IMR-90 (cell line): ENCODE data around the gene MORC1. TPM values are rescaled to one million over a fixed set of nuclear protein-coding genes. Genes with fewer than 3 reads are reported as not detected.

Source experiments
- ATAC-seq: fragments of 200-7000 bp; cut with Tn5 transposase; 2 replicates; pipeline ENCODE4 v1.9.1; 2020; ENCODE audit warnings: low read depth, mild to moderate bottlenecking, moderate library complexity
- BruUV-seq: library from RNA; stranded (reverse); fragments of 400-500 nt; replicated peaks from 2 replicates; lab custom pipeline; 2021; lab: Mats Ljungman, UMichigan
- CTCF ChIA-PET: fragments of 300-600 bp; formaldehyde crosslinking; extraction: SDS; loops from one replicate; lab custom pipeline; 2021; ENCODE audit warnings: antibody characterized with exemption; lab: Yijun Ruan, JAX
- POLR2A ChIA-PET: fragments of 300-600 bp; sonication (Branson Sonifier 250); formaldehyde crosslinking; loops from one replicate; lab custom pipeline; 2022; ENCODE audit warnings: antibody characterized with exemption; ENCODE audit not compliant: unreplicated experiment; lab: Charles Lee
- DNase-seq: peaks from one replicate; pipeline ENCODE4 v3.0.0; 2013
- H2AFZ ChIP-seq: replicated peaks from 2 replicates; pipeline ENCODE3; 2013; ENCODE audit warnings: low read length, mild to moderate bottlenecking; ENCODE audit not compliant: poor library complexity
- H2AK5ac ChIP-seq: 2 replicates; pipeline ENCODE4 v1.6.1; 2013; ENCODE audit warnings: low read depth, low read length, inconsistent platforms
- H2AK9ac ChIP-seq: replicated peaks from 2 replicates; pipeline ENCODE3; 2013; ENCODE audit warnings: mild to moderate bottlenecking, low read depth, low read length, moderate library complexity; ENCODE audit not compliant: poor library complexity
- H2BK120ac ChIP-seq: 2 replicates; pipeline ENCODE4 v1.6.1; 2013; ENCODE audit warnings: low read depth, low read length, inconsistent platforms
- H2BK15ac ChIP-seq: 3 replicates; pipeline ENCODE4 v1.6.1; 2013; ENCODE audit warnings: low read depth, low read length, inconsistent platforms
- H2BK20ac ChIP-seq: 2 replicates; pipeline ENCODE4 v1.6.1; 2013; ENCODE audit warnings: low read depth, mild to moderate bottlenecking, inconsistent platforms, low read length, moderate library complexity
- H2BK5ac ChIP-seq: 2 replicates; pipeline ENCODE4 v1.6.1; 2013; ENCODE audit warnings: mild to moderate bottlenecking, low read depth, low read length, inconsistent platforms; ENCODE audit not compliant: poor library complexity, severe bottlenecking
- H3K14ac ChIP-seq: replicated peaks from 2 replicates; pipeline ENCODE4 v1.6.1; 2013; ENCODE audit warnings: low read depth, low read length, inconsistent platforms
- H3K18ac ChIP-seq: 2 replicates; pipeline ENCODE4 v1.6.1; 2013; ENCODE audit warnings: low read depth, low read length, control low read depth
- H3K23ac ChIP-seq: 2 replicates; pipeline ENCODE4 v1.6.1; 2013; ENCODE audit warnings: low read depth, low read length, inconsistent platforms
- H3K27ac ChIP-seq: 2 replicates; pipeline ENCODE4 v1.5.1; 2013; ENCODE audit warnings: mild to moderate bottlenecking, control low read depth, low read length; ENCODE audit not compliant: insufficient read depth
- H3K27me3 ChIP-seq: 2 replicates; pipeline ENCODE4 v1.6.1; 2013; ENCODE audit warnings: low read length; ENCODE audit not compliant: control insufficient read depth, insufficient read depth
- H3K36me3 ChIP-seq: 2 replicates; pipeline ENCODE4 v1.6.1; 2013; ENCODE audit warnings: low read length, mixed read lengths; ENCODE audit not compliant: control insufficient read depth, insufficient read depth
- H3K4ac ChIP-seq: 2 replicates; pipeline ENCODE4 v1.6.1; 2013; ENCODE audit warnings: low read depth, low read length, inconsistent platforms
- H3K4me1 ChIP-seq: 2 replicates; pipeline ENCODE4 v1.6.1; 2013; ENCODE audit warnings: low read length, mixed read lengths; ENCODE audit not compliant: control insufficient read depth, insufficient read depth
- H3K4me2 ChIP-seq: 2 replicates; pipeline ENCODE4 v1.6.1; 2013; ENCODE audit warnings: low read depth, mild to moderate bottlenecking, control low read depth, low read length, moderate library complexity
- H3K4me3 ChIP-seq: 2 replicates; pipeline ENCODE4 v1.5.1; 2013; ENCODE audit warnings: low read depth, mild to moderate bottlenecking, control low read depth, low read length, moderate library complexity; ENCODE audit not compliant: insufficient read depth
- H3K56ac ChIP-seq: 2 replicates; pipeline ENCODE4 v1.6.1; 2013; ENCODE audit warnings: low read length, inconsistent platforms; ENCODE audit not compliant: insufficient read depth; ENCODE audit errors: extremely low read depth
- H3K79me1 ChIP-seq, 2 experiments: 2 replicates each; pipeline ENCODE4 v1.6.1; 2013; ENCODE audit warnings: low read length in 2 of 2, inconsistent platforms in 1 of 2, low read depth in 1 of 2
- H3K9ac ChIP-seq: 2 replicates; pipeline ENCODE4 v1.6.1; 2013; ENCODE audit warnings: low read depth, low read length, control low read depth
- H3K9me1 ChIP-seq: 2 replicates; pipeline ENCODE4 v1.6.1; 2013; ENCODE audit warnings: low read length, inconsistent platforms; ENCODE audit not compliant: insufficient read depth
- H3K9me3 ChIP-seq: 2 replicates; pipeline ENCODE4 v1.6.1; 2013; ENCODE audit warnings: low read length; ENCODE audit not compliant: control insufficient read depth, insufficient read depth
- H4K20me1 ChIP-seq: 2 replicates; pipeline ENCODE4 v1.6.1; 2013; ENCODE audit warnings: low read length, inconsistent platforms; ENCODE audit not compliant: insufficient read depth
- H4K5ac ChIP-seq: 2 replicates; pipeline ENCODE4 v1.6.1; 2013; ENCODE audit warnings: mild to moderate bottlenecking, low read depth, low read length, control low read depth
- H4K8ac ChIP-seq, 2 experiments: 2 replicates each; pipeline ENCODE4 v1.6.1; 2013; ENCODE audit warnings: low read depth in 2 of 2, low read length in 2 of 2, control low read depth in 1 of 2, inconsistent platforms in 1 of 2
- H4K91ac ChIP-seq: 2 replicates; pipeline ENCODE4 v1.6.1; 2013; ENCODE audit warnings: low read depth, low read length, inconsistent platforms; ENCODE audit not compliant: insufficient read depth
- BHLHE40 ChIP-seq: fragments of 150-350 bp; IDR thresholded peaks from 2 replicates; pipeline ENCODE4 v1.6.1; 2016; ENCODE audit warnings: mild to moderate bottlenecking, low read depth, low read length
- MAZ ChIP-seq: IDR thresholded peaks from 2 replicates; pipeline ENCODE4 v1.6.1; 2012; ENCODE audit warnings: low read depth, mild to moderate bottlenecking, low read length, improper control_type of control experiment, moderate library complexity, borderline replicate concordance
- NFE2L2 ChIP-seq: fragments of 150-350 bp; IDR thresholded peaks from 2 replicates; pipeline ENCODE4 v1.6.1; 2016; ENCODE audit warnings: low read depth, mild to moderate bottlenecking, low read length
- WGBS, 2 experiments: methylation state at CpG; one replicate each; pipeline versions ENCODE4 v1.1.5 to v1.1.7; 2013; ENCODE audit warnings: missing lambda C conversion rate in 2 of 2; ENCODE audit not compliant: insufficient read length in 1 of 2; ENCODE audit errors: extremely low coverage in 2 of 2; 5-methylcytosine and 5-hydroxymethylcytosine counted together
- dilution Hi-C: fragments of 300-500 bp; cut with HindIII; formaldehyde crosslinking; loops from one replicate; pipeline ENCODE4 v1.14.3; 2018; ENCODE audit warnings: low sequenced_read_pairs; ENCODE audit not compliant: unreplicated experiment
- in situ Hi-C: fragments of 300-500 bp; cut with MboI; formaldehyde crosslinking; loops from 3 replicates; pipeline ENCODE4 v1.14.3; 2019; ENCODE audit warnings: low sequenced_read_pairs, inconsistent platforms, mixed read lengths
- intact Hi-C: fragments of 100-400 bp; cut with micrococcal nuclease; formaldehyde crosslinking; loops from 2 replicates; pipeline ENCODE4 v1.10.0; 2022
- polyA plus RNA-seq, 3 experiments: library from polyadenylated mRNA; depleted of rRNA; stranded (reverse); fragments of >200 nt; gene quantifications; 2 replicates each; pipeline ENCODE4 v1.2.3, GENCODE V29; 2012; ENCODE audit warnings: low replicate concordance in 1 of 3
- total RNA-seq: library from RNA; depleted of rRNA; stranded (reverse); fragments of >200 nt; gene quantifications from 2 replicates; pipeline ENCODE4 v1.2.3, GENCODE V29; 2012

The MORC1 gene
- total and polyA plus RNA-seq, 2 of the 4 experiments (the other 2 are of a cell fraction) = not detected

DNA sequence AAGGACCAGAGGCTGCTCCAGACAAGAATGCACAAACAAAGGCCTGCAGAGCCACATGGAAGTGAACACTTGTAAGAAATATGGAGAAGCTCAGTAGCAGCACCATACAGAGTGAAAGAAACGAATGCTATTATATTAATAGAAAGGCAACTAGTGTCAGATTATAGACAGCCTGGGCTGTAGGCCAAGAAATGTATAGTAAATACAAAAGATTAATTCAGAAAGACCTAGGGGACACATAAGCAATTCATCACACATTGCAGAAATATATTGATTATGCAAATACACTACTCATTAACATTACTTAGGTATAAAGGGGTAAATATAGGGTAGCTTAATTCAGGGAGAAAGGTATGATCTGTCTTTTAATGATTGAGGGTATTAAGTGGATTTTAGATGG is 94.8 kb downstream of the MORC1 start:
- no peak for ATAC-seq
- in situ Hi-C loops = no loop called here
- POLR2A ChIA-PET = no interaction called here

More for the DNA sequence above, 94.8 kb downstream of the MORC1 start:
- no peaks in the 10 kb centered on the region for H4K20me1 ChIP-seq
- H2AK9ac ChIP-seq = no peak overlapping the region
- no peak overlapping the region for H2AK5ac ChIP-seq
- H2BK5ac ChIP-seq = no peak overlapping the region
- H3K4me2 ChIP-seq = no peak overlapping the region
- no peak overlapping the region for H4K5ac ChIP-seq
- no peaks in the 10 kb centered on the region for H3K79me1 ChIP-seq
- TF ChIP-seq MAZ = no peak
- no peak for TF ChIP-seq BHLHE40
- TF ChIP-seq NFE2L2 = no peak
- no peak overlapping the region for H3K18ac ChIP-seq
- H3K4me1 ChIP-seq = no peaks in the 10 kb centered on the region
- no peaks in the 10 kb centered on the region for H3K36me3 ChIP-seq
- H4K8ac ChIP-seq = no peak overlapping the region
- no peak overlapping the region for H2AFZ ChIP-seq
- H3K9ac ChIP-seq = no peak overlapping the region
- H3K23ac ChIP-seq = no peak overlapping the region
- no peaks in the 10 kb centered on the region for H3K27me3 ChIP-seq
- WGBS, 2 experiments = no CpG with 5 or more reads among the region's 1 CpG
- no TSS peak for BruUV-seq
- H4K91ac ChIP-seq = no peak overlapping the region
- no peak overlapping the region for H3K4ac ChIP-seq
- no peak overlapping the region for H2BK20ac ChIP-seq
- H3K9me1 ChIP-seq = no peaks in the 10 kb centered on the region
- intact Hi-C loops (loop anchor here (2.0 kb wide), 1 partner anchor 60 kb away; no protein-coding TSS in a partner anchor), dilution Hi-C loops (no loop called here)
- no peak overlapping the region for H3K56ac ChIP-seq
- DNase-seq = no peak
- no peak overlapping the region for H2BK15ac ChIP-seq
- H3K27ac ChIP-seq = no peak overlapping the region
- H3K14ac ChIP-seq = no peak overlapping the region
- H3K4me3 ChIP-seq = no peak overlapping the region
- H2BK120ac ChIP-seq = no peak overlapping the region
- CTCF ChIA-PET = interaction anchor here (0.5 to 1.3 kb wide), 12 partner anchors 8 to 1814 kb away, joined by 3 to 6 read pairs (median 4); no protein-coding TSS in a partner anchor
- H3K9me3 ChIP-seq = no peaks in the 10 kb centered on the region
